ENCODE data around the gene C4orf50.

DNA sequence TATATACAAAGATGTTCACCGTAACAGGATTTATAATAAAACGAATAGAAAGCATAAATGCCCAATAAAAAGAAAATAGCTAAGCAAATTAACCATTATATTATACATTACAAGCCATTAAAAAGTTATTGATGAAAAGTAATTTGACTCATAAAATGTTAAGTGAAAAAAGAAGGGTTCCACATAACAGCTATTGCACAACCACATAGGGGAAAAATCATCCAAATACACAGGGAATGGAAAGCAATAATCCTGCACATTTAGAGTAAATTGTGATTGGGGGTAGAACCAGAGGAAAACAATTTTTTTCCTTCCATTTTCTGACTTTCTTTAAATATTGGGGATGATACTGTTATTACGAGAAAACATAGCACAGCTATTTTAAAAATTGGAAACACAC lies 163.3 kb downstream of the C4orf50 start:
- TF ChIP-seq CTCF (IDR thresholded peaks at IDR 0.05; ENCODE audit: insufficient read depth, low read length) (no peak), SPI1 (IDR thresholded peaks at IDR 0.05; ENCODE audit: borderline replicate concordance, low read depth) (no peak)
